GM12865 (cell line): ENCODE results near the gene PLSCR2.

Experiments used
- DNase-seq: peaks from one replicate; pipeline ENCODE4 v3.0.0; 2010; ENCODE audit warnings: low read depth
- H3K4me3 ChIP-seq: 2 replicates; pipeline ENCODE4 v1.5.1; 2011; ENCODE audit warnings: mild to moderate bottlenecking, low read depth, low read length, control low read depth
- CTCF ChIP-seq: IDR thresholded peaks from 2 replicates; pipeline ENCODE4 v1.5.1; 2011; ENCODE audit warnings: low read length, control low read depth, low read depth, inconsistent platforms; ENCODE audit not compliant: insufficient read depth; ENCODE audit errors: missing control alignments

PLSCR2 gene

GRCh38 chr3:146468671-146469149 lies 651 bp downstream of the PLSCR2 start:
- no peak for DNase-seq
- H3K4me3 ChIP-seq: no peak overlapping the region; the same call in 1 of the 2 replicates
- no peak for TF ChIP-seq CTCF

GRCh38 chr3:146468234-146468633 lies 1.1 kb downstream of the PLSCR2 start:
- DNase-seq: no peak

GRCh38 chr3:146466604-146467003 lies 2.8 kb downstream of the PLSCR2 start:
- no peak for DNase-seq
- TF ChIP-seq CTCF: no peak

More at GRCh38 chr3:146468234-146468633, 1.1 kb downstream of the PLSCR2 start:
- TF ChIP-seq CTCF: no peak
- no peak overlapping the region for H3K4me3 ChIP-seq

GRCh38 chr3:146465693-146466465 lies 3.5 kb downstream of the PLSCR2 start:
- no peak for TF ChIP-seq CTCF
- DNase-seq: no peak
- no peak overlapping the region for H3K4me3 ChIP-seq

More at GRCh38 chr3:146466604-146467003, 2.8 kb downstream of the PLSCR2 start:
- no peak overlapping the region for H3K4me3 ChIP-seq

- TF ChIP-seq CTCF: no peak
- H3K4me3 ChIP-seq: no peak overlapping the region
- no peak for DNase-seq
Measured at GRCh38 chr3:146464783-146465182, 4.6 kb downstream of the PLSCR2 start.

- TF ChIP-seq CTCF: no peak
- H3K4me3 ChIP-seq: no peak overlapping the region
- DNase-seq: no peak
Measured at GRCh38 chr3:146464005-146464595, 5.3 kb downstream of the PLSCR2 start.
